ENCODE data around the gene YIPF2. TPM values are rescaled to one million over a fixed set of nuclear protein-coding genes. Genes with fewer than 3 reads are reported as not detected.

Gene YIPF2
- total RNA-seq: 93.6 and 98.7 TPM in 2 replicates

DNA sequence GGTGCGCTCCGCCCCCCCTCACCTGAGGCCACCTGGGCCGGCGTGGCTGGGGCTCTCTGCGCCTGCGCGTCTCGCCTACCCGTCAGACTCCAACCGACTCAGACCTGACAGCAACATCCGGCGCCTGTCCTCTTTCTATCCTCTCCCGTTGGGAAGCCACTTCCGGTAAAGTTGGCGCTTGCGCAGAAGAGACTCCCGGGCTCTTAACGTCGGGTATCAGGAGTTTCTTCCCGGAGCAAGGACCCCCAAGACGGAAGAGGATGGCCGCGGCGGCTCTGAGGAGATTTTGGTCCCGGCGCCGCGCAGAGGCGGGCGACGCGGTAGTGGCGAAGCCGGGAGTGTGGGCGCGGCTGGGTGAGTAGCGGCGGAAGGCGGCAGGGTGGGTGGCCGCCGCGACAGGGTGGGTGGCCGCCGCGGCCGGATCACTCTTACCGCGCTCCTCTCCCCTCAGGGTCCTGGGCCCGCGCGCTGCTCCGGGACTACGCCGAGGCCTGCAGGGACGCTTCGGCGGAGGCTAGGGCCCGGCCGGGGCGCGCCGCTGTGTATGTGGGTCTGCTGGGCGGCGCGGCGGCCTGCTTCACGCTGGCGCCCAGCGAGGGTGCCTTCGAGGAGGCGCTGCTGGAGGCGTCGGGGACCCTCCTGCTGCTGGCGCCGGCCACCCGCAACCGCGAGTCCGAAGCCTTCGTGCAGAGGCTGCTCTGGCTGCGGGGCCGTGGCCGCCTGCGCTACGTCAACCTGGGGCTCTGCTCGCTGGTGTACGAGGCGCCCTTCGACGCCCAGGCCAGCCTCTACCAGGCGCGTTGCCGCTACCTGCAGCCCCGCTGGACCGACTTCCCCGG is at the start of gene YIPF2, which contains the start of gene TIMM29:
YIPF2 (minus strand) TSS at position 77 of the 839 bp plus-strand sequence. CDS start 229 bp downstream, outside the sequence.
TIMM29 (plus strand) TSS at position 249 of the 839 bp plus-strand sequence; CDS start at position 261, 12 bp downstream.

DNA sequence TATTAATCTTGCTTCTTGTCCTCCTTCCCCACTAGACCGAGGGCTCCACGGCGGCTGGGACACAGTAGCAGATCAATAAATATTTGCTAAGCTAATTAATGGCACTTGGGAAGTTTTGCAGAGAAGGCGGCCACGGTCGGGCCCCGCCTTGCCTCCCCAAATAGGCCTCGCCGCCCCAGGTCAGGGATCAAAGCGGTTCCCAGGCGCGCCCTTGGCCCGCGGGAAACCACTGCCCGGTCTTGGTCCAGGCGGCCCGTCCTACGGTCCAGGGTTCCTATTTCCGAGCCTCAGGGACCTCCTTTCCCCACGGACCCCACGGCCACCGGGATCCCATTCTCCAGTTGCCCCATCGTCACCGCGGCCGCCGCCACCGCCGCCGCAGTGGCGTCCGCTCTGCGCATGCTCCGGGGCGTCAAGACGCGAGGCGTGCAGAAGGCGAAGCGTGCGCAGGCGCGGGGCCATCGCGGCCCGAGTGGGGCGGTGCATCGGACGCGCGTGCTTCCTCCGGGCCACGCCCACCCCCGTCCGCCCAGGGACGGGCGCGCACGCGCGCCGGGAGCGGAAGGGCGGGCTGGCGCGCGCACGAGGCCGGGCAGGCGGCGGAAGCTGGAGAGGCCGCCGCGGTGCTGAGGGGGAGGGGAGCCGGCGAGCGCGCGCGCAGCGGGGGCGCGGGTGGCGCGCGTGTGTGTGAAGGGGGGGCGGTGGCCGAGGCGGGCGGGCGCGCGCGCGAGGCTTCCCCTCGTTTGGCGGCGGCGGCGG is 32.1 kb upstream of the YIPF2 start, which contains the start of gene SMARCA4:
SMARCA4 (plus strand) TSS at position 717 of the 759 bp plus-strand sequence. CDS start 23,122 bp downstream, outside the sequence.

Other genes starting within 250 kb of the YIPF2 start
- gene QTRT1, start 227.2 kb downstream of the YIPF2 start, total RNA-seq: 20.4 and 23.8 TPM in 2 replicates
- 71.3 and 75.5 TPM in 2 replicates for gene DNM2, start 210.6 kb downstream of the YIPF2 start, total RNA-seq
- 30.8 and 32.1 TPM in 2 replicates for gene TMED1, start 92.4 kb downstream of the YIPF2 start, total RNA-seq
- not detected in 2 replicates for gene C19orf38, start 80.2 kb downstream of the YIPF2 start, total RNA-seq
- gene CARM1, start 57.1 kb downstream of the YIPF2 start, total RNA-seq: 32.5 and 38.8 TPM in 2 replicates
- gene TIMM29, start 172 bp upstream of the YIPF2 start, total RNA-seq: 23.3 and 24.5 TPM in 2 replicates
- 48.2 and 53.7 TPM in 2 replicates for gene SMARCA4, start 32.4 kb upstream of the YIPF2 start, total RNA-seq
- 90.7 and 120 TPM in 2 replicates for gene LDLR, start 160.8 kb upstream of the YIPF2 start, total RNA-seq
- gene SPC24, start 227.1 kb upstream of the YIPF2 start, total RNA-seq: 18.3 and 25.1 TPM in 2 replicates